Mesendoderm (in vitro differentiated cells): ENCODE measurements around the gene LCLAT1.

Source experiments
- DNase-seq: peaks from one replicate; pipeline ENCODE4 v3.0.0; 2013
- H2AK5ac ChIP-seq: 2 replicates; pipeline ENCODE4 v1.6.1; 2013; ENCODE audit warnings: low read length, inconsistent platforms
- H2BK120ac ChIP-seq: 2 replicates; pipeline ENCODE4 v1.6.1; 2013; ENCODE audit warnings: low read depth, mild to moderate bottlenecking, low read length, moderate library complexity, mixed read lengths
- H2BK15ac ChIP-seq: replicated peaks from 2 replicates; pipeline ENCODE4 v1.6.1; 2013; ENCODE audit warnings: low read depth, mild to moderate bottlenecking, moderate library complexity
- H2BK5ac ChIP-seq: 2 replicates; pipeline ENCODE4 v1.6.1; 2013; ENCODE audit warnings: low read length, inconsistent platforms
- H3K18ac ChIP-seq: 2 replicates; pipeline ENCODE4 v1.6.1; 2013; ENCODE audit warnings: mild to moderate bottlenecking, low read length, mixed read lengths
- H3K23ac ChIP-seq: one replicate; pipeline ENCODE4 v1.6.1; 2013; ENCODE audit warnings: low read length
- H3K27ac ChIP-seq: 2 replicates; pipeline ENCODE4 v1.5.1; 2013; ENCODE audit warnings: low read depth, mild to moderate bottlenecking, inconsistent platforms, low read length, moderate library complexity
- H3K27me3 ChIP-seq: 2 replicates; pipeline ENCODE4 v1.6.1; 2013; ENCODE audit warnings: low read length, control low read depth, mild to moderate bottlenecking, inconsistent platforms; ENCODE audit not compliant: insufficient read depth, poor library complexity
- H3K36me3 ChIP-seq: 2 replicates; pipeline ENCODE4 v1.6.1; 2013; ENCODE audit warnings: low read length, inconsistent platforms; ENCODE audit not compliant: control insufficient read depth, insufficient read depth
- H3K4ac ChIP-seq: one replicate; pipeline ENCODE4 v1.6.1; 2013; ENCODE audit warnings: low read depth, mild to moderate bottlenecking, low read length, moderate library complexity
- H3K4me1 ChIP-seq: 2 replicates; pipeline ENCODE4 v1.6.1; 2013; ENCODE audit warnings: low read depth, low read length, inconsistent platforms; ENCODE audit not compliant: control insufficient read depth
- H3K4me2 ChIP-seq: 2 replicates; pipeline ENCODE4 v1.6.1; 2013; ENCODE audit warnings: low read length
- H3K4me3 ChIP-seq: 2 replicates; pipeline ENCODE4 v1.5.1; 2013; ENCODE audit warnings: mild to moderate bottlenecking, low read length
- H3K56ac ChIP-seq: one replicate; pipeline ENCODE4 v1.6.1; 2013; ENCODE audit warnings: low read length
- H3K79me1 ChIP-seq: 2 replicates; pipeline ENCODE4 v1.6.1; 2013; ENCODE audit warnings: low read length, inconsistent platforms
- H3K79me2 ChIP-seq: 2 replicates; pipeline ENCODE4 v1.6.1; 2013; ENCODE audit warnings: mild to moderate bottlenecking, low read length; ENCODE audit not compliant: control insufficient read depth, insufficient read depth
- H3K9ac ChIP-seq: 2 replicates; pipeline ENCODE4 v1.6.1; 2013; ENCODE audit warnings: low read length, inconsistent platforms
- H4K5ac ChIP-seq: one replicate; pipeline ENCODE4 v1.6.1; 2013; ENCODE audit warnings: low read length
- H4K8ac ChIP-seq: one replicate; pipeline ENCODE4 v1.6.1; 2013; ENCODE audit warnings: low read depth, mild to moderate bottlenecking, control low read depth, low read length, moderate library complexity
- WGBS: extraction: QIAGEN DNeasy Blood & Tissue Kit; methylation state at CpG from one replicate; pipeline ENCODE4 v1.1.7; 2013; ENCODE audit warnings: low lambda C conversion rate, missing lambda C conversion rate; ENCODE audit not compliant: insufficient coverage; ENCODE audit errors: extremely low coverage; 5-methylcytosine and 5-hydroxymethylcytosine counted together

Gene LCLAT1

GRCh38 chr2:30582521-30582920 is 135.5 kb downstream of the LCLAT1 start:
- H4K5ac ChIP-seq = no peak overlapping the region
- no peak overlapping the region for H2AK5ac ChIP-seq
- no peak overlapping the region for H2BK15ac ChIP-seq
- no peak overlapping the region for H4K8ac ChIP-seq
- no peak overlapping the region for H3K23ac ChIP-seq
- no peaks in the 10 kb centered on the region for H3K36me3 ChIP-seq
- H2BK5ac ChIP-seq = no peak overlapping the region
- H3K18ac ChIP-seq = no peak overlapping the region
- no peak overlapping the region for H3K56ac ChIP-seq
- no peaks in the 10 kb centered on the region for H3K4me1 ChIP-seq
- no peaks in the 10 kb centered on the region for H3K79me2 ChIP-seq
- no peak overlapping the region for H3K27ac ChIP-seq
- WGBS = no CpG with 5 or more reads among the region's 2 CpGs
- no peak overlapping the region for H3K4ac ChIP-seq
- no peaks in the 10 kb centered on the region for H3K27me3 ChIP-seq
- H3K9ac ChIP-seq = no peak overlapping the region
- no peak overlapping the region for H3K4me2 ChIP-seq
- no peak overlapping the region for H3K4me3 ChIP-seq
- DNase-seq = no peak
- no peak overlapping the region for H2BK120ac ChIP-seq
- H3K79me1 ChIP-seq = no peaks in the 10 kb centered on the region

GRCh38 chr2:30583204-30583749 is 136.2 kb downstream of the LCLAT1 start:
- no peak overlapping the region for H3K4me2 ChIP-seq
- no peak overlapping the region for H4K5ac ChIP-seq
- no peak overlapping the region for H2BK15ac ChIP-seq
- no peaks in the 10 kb centered on the region for H3K27me3 ChIP-seq
- H3K9ac ChIP-seq = no peak overlapping the region
- no peak overlapping the region for H3K18ac ChIP-seq
- no peak overlapping the region for H2AK5ac ChIP-seq
- no peak overlapping the region for H3K4ac ChIP-seq
- WGBS = no CpG with 5 or more reads among the region's 3 CpGs
- H3K79me2 ChIP-seq = no peaks in the 10 kb centered on the region
- no peak overlapping the region for H2BK5ac ChIP-seq
- no peak overlapping the region for H4K8ac ChIP-seq
- H2BK120ac ChIP-seq = no peak overlapping the region
- H3K23ac ChIP-seq = no peak overlapping the region
- H3K27ac ChIP-seq = no peak overlapping the region
- H3K56ac ChIP-seq = no peak overlapping the region
- H3K4me1 ChIP-seq = no peaks in the 10 kb centered on the region
- H3K79me1 ChIP-seq = no peaks in the 10 kb centered on the region
- H3K4me3 ChIP-seq = no peak overlapping the region
- H3K36me3 ChIP-seq = no peaks in the 10 kb centered on the region
- DNase-seq = no peak

- H3K4ac ChIP-seq = no peak overlapping the region
- DNase-seq = no peak
- H3K18ac ChIP-seq = no peak overlapping the region
- H2AK5ac ChIP-seq = no peak overlapping the region
- H4K5ac ChIP-seq = no peak overlapping the region
- no peak overlapping the region for H2BK120ac ChIP-seq
- H3K23ac ChIP-seq = no peak overlapping the region
- H2BK15ac ChIP-seq = no peak overlapping the region
- no peak overlapping the region for H3K9ac ChIP-seq
- no peaks in the 10 kb centered on the region for H3K27me3 ChIP-seq
- no peak overlapping the region for H3K27ac ChIP-seq
- no peaks in the 10 kb centered on the region for H3K4me1 ChIP-seq
- H3K4me2 ChIP-seq = no peak overlapping the region
- H2BK5ac ChIP-seq = no peak overlapping the region
- H3K36me3 ChIP-seq = no peaks in the 10 kb centered on the region
- no peaks in the 10 kb centered on the region for H3K79me1 ChIP-seq
- no CpG with 5 or more reads among the region's 4 CpGs for WGBS
- no peak overlapping the region for H4K8ac ChIP-seq
- H3K4me3 ChIP-seq = no peak overlapping the region
- no peak overlapping the region for H3K56ac ChIP-seq
- no peaks in the 10 kb centered on the region for H3K79me2 ChIP-seq
Observed at GRCh38 chr2:30584116-30584515, 137.1 kb downstream of the LCLAT1 start.

- Histone ChIP-seq H3K79me2 (no peaks in the 10 kb centered on the region), H3K4ac (no peak overlapping the region), H3K4me1 (no peaks in the 10 kb centered on the region)
Observed at GRCh38 chr2:30588994-30589393, 141.9 kb downstream of the LCLAT1 start.

GRCh38 chr2:30590407-30590806 is 143.4 kb downstream of the LCLAT1 start:
- Histone ChIP-seq H4K5ac (no peak overlapping the region), H3K79me2 (no peaks in the 10 kb centered on the region), H3K36me3 (no peaks in the 10 kb centered on the region), H3K4ac (no peak overlapping the region), H2BK5ac (no peak overlapping the region), H3K4me1 (no peaks in the 10 kb centered on the region), H3K79me1 (no peaks in the 10 kb centered on the region), H3K9ac (no peak overlapping the region), H3K23ac (no peak overlapping the region), H4K8ac (no peak overlapping the region), H3K27ac (no peak overlapping the region), H3K4me2 (no peak overlapping the region), H3K56ac (no peak overlapping the region), H2AK5ac (no peak overlapping the region), H3K18ac (no peak overlapping the region), H3K27me3 (no peaks in the 10 kb centered on the region), H2BK120ac (no peak overlapping the region), H2BK15ac (no peak overlapping the region), H3K4me3 (no peak overlapping the region)
- no CpG with 5 or more reads among the region's 1 CpG for WGBS
- DNase-seq = no peak

More at GRCh38 chr2:30588994-30589393, 141.9 kb downstream of the LCLAT1 start:
- Histone ChIP-seq H3K9ac (no peak overlapping the region), H3K27me3 (no peaks in the 10 kb centered on the region), H3K27ac (no peak overlapping the region), H3K56ac (no peak overlapping the region), H3K4me2 (no peak overlapping the region), H3K36me3 (no peaks in the 10 kb centered on the region), H4K8ac (no peak overlapping the region), H3K23ac (no peak overlapping the region), H2BK15ac (no peak overlapping the region), H2BK5ac (no peak overlapping the region), H2AK5ac (no peak overlapping the region), H3K79me1 (no peaks in the 10 kb centered on the region), H2BK120ac (no peak overlapping the region), H4K5ac (no peak overlapping the region), H3K18ac (no peak overlapping the region), H3K4me3 (no peak overlapping the region)
- DNase-seq = no peak

GRCh38 chr2:30591186-30591585 is 144.1 kb downstream of the LCLAT1 start:
- Histone ChIP-seq H3K9ac (no peak overlapping the region), H3K4me2 (no peak overlapping the region), H3K4me1 (no peaks in the 10 kb centered on the region), H3K23ac (no peak overlapping the region), H3K56ac (no peak overlapping the region), H3K79me2 (no peaks in the 10 kb centered on the region), H2AK5ac (no peak overlapping the region), H3K36me3 (no peaks in the 10 kb centered on the region), H4K5ac (no peak overlapping the region), H3K79me1 (no peaks in the 10 kb centered on the region), H3K27me3 (no peaks in the 10 kb centered on the region), H3K4ac (no peak overlapping the region), H3K18ac (no peak overlapping the region), H4K8ac (no peak overlapping the region), H2BK15ac (no peak overlapping the region), H2BK120ac (no peak overlapping the region), H3K4me3 (no peak overlapping the region), H3K27ac (no peak overlapping the region), H2BK5ac (no peak overlapping the region)
- WGBS = no CpG with 5 or more reads among the region's 2 CpGs
- no peak for DNase-seq
